GM12865 (cell line): ENCODE measurements around the gene GPR161.

Source experiments
- DNase-seq: peaks from one replicate; pipeline ENCODE4 v3.0.0; 2010; ENCODE audit warnings: low read depth
- H3K4me3 ChIP-seq: 2 replicates; pipeline ENCODE4 v1.5.1; 2011; ENCODE audit warnings: mild to moderate bottlenecking, low read depth, low read length, control low read depth
- CTCF ChIP-seq: IDR thresholded peaks from 2 replicates; pipeline ENCODE4 v1.5.1; 2011; ENCODE audit warnings: low read length, control low read depth, low read depth, inconsistent platforms; ENCODE audit not compliant: insufficient read depth; ENCODE audit errors: missing control alignments

GPR161 gene

DNA sequence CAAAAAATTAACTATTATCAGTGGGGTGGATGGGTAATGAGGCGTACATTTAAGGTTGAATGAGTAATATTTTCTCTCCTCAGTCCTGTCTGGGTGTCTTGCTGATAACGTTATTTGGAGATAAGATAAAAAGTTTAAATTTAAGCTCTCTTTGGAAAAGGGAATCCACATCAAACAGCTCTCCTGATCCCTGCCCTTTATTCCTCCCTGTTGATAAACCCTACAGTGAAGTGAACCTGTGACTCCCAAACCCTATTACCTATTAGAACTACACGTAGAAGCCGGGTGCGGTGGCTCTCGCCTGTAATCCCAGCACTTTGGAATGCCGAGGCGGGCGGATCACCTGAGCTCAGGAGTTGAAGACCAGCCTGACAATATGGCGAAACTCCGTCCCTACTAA is 9.9 kb upstream of the GPR161 start:
- TF ChIP-seq CTCF, result no peak
- no peak overlapping the region for H3K4me3 ChIP-seq
- DNase-seq, result no peak

DNA sequence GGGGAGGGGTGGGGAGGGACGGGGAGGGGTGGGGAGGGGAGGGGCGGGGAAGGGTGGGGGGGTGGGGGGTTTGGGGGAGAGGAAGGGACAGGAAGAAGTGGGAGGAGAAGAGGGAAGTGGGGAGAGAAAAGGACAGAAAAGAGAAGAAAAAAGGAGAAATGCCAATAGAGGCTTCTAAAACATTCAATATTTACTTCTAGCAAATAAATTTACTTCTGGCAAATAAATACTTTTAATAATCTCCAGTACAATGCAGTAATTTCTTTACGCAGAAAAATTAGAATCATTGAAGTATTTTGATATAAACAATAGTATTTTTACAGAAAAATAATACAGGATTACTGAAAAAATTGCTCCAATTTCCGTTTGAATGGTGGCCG is 9.4 kb upstream of the GPR161 start:
- no peak for DNase-seq
- no peak for TF ChIP-seq CTCF
- no peak overlapping the region for H3K4me3 ChIP-seq

DNA sequence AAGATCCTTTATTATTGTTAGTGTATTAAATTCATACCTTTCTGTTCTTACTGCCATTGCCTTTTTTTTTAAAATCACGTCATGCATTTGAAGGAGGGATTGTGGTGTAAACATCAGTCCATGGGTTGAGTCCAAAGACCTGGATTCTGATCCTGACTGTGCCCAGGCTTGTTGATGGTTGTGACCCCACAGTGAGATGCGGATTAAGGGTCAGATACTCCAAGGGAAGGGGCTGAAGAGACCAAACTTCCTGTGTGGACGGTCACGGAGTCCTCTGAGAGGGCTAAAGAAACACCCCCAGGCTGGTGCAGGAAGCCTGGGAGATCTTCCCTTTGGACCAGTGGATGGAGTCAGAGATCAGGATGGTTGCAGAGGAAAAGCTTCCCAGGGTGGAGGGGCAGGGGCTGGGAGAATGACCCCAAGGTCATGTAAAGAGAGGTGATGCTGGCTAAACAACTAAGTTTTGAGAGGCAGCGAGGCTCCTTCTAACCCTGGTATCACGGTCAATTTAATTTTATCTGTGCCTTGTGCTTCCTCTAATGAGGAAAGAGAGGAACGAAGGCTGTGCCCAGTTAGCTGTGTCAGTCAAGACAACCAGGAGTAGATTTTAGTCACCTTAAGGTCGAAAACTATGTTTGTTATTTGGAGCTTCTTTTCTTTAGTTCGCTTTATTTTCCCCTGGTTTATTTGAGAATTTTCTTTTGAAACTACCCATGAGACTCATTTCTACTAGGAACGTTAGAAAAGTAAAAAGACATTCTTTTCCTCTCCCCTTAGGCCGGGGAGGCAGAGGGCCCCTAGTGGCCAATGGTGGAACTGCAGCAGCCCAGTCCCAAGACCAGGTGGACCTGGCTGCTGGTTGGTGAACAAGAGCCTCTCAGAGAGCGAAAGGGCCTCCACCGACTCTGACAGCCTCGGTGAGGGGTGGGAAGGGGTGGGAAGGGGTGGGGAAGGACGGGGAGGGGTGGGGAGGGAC is 8.7 kb upstream of the GPR161 start:
- peak; percentile 98 for TF ChIP-seq CTCF
- no peak overlapping the region for H3K4me3 ChIP-seq
- peak; percentile 91 for DNase-seq

DNA sequence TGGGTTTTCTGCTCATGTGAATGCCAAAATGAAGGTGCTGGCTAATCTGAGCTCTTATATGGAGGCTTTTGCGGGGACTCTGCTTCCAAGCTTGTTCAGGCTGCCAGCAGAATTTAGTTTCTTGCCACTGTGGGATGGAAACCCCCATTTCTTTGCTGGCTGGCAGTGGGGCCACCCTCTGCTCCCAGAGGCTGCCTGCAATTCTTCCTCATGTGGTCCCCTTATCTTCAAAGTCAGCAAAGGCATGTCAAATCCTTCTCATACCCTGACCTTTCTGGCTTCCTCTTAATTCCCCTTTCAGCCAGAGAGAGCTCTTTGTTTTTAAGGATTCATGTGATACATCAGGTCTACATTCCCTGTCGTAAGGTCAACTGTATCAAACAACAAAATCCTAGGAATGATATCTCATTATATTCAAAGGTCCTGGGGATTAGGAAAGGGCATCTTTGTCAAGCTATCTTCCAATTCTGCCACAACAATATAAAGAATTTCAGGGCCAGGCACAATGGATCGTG is 5.2 kb upstream of the GPR161 start:
- no peak overlapping the region for H3K4me3 ChIP-seq
- TF ChIP-seq CTCF, result no peak
- no peak for DNase-seq

DNA sequence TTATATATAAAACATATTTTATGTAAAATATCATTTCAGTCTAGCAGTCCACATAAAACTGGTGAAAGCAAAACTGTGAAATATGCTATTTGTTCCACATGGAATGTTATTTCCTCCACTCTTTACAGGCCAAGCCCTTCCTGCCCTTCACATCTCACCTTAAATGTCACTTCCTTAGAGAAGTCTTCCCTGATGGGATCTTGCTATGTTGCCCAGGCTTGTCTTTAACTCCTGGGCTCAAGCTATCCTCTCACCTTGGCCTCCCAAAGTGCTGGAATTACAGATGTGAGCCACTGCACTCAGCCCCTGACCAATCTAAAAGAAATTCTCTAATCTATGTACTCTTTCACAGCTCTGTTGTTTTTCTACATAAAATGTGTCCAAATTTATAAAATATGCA is 2.3 kb upstream of the GPR161 start:
- DNase-seq, result no peak
- no peak overlapping the region for H3K4me3 ChIP-seq
- TF ChIP-seq CTCF, result no peak

GRCh38 chr1:168138134-168138533 is 1.4 kb upstream of the GPR161 start:
- DNase-seq, result no peak
- TF ChIP-seq CTCF, result no peak
- no peak overlapping the region for H3K4me3 ChIP-seq

- no peak for DNase-seq
- TF ChIP-seq CTCF, result no peak
- peak overlapping the region; percentile 43 for H3K4me3 ChIP-seq
These were observed 738 bp upstream of the GPR161 start for GRCh38 chr1:168137515-168137821.
